ENCODE results near the gene NR4A2. TPM values are rescaled to one million over a fixed set of nuclear protein-coding genes. Genes with fewer than 3 reads are reported as not detected.

The NR4A2 gene
- total RNA-seq, 4 donors from 2014 or later = 0.42 to 2.8 (median 2.5) TPM

GRCh38 chr2:156346731-156347130 is 14.2 kb upstream of the NR4A2 start:
- intact Hi-C loops (cut with DNase I) = loop anchor here (10.0 kb wide), 1 partner anchor 688 kb away; no protein-coding TSS in a partner anchor
- Histone ChIP-seq H3K36me3 (no peaks in the 10 kb centered on the region), H3K27ac (replicated peaks in 1 of 4) (no peak overlapping the region), H3K27me3 (no peaks in the 10 kb centered on the region), H3K4me3 (no peak overlapping the region), H3K4me1 (peaks cover 0 to 10% (median 8%) of the 10 kb centered on the region in 4 donors), H3K9me3 (no peaks in the 10 kb centered on the region)
- WGBS = 65% methylated on average over 4 of the region's 4 CpGs
- TF ChIP-seq POLR2AphosphoS5 (IDR thresholded peaks at IDR 0.05) (no peak), CTCF (IDR thresholded peaks at IDR 0.05) (no peak), EP300 (IDR thresholded peaks at IDR 0.05) (no peak), POLR2A (IDR thresholded peaks at IDR 0.05; ENCODE audit: low read depth) (no peak)
- no peak for DNase-seq (ENCODE audit: extremely low spot score)

GRCh38 chr2:156345582-156345981 is 13.1 kb upstream of the NR4A2 start:
- Histone ChIP-seq H3K36me3 (no peaks in the 10 kb centered on the region), H3K4me1 (peaks cover 0 to 17% (median 14%) of the 10 kb centered on the region in 4 donors), H3K27me3 (no peaks in the 10 kb centered on the region), H3K4me3 (no peak overlapping the region), H3K27ac (replicated peaks in 1 of 4) (peak overlapping the region in 3 of 4 donors; percentile 4 to 32 (median 9)), H3K9me3 (no peaks in the 10 kb centered on the region)
- no peak for DNase-seq (ENCODE audit: extremely low spot score)
- no peak for TF ChIP-seq EP300 (IDR thresholded peaks at IDR 0.05)
- no peak for TF ChIP-seq CTCF (IDR thresholded peaks at IDR 0.05)
- no peak for TF ChIP-seq POLR2A (IDR thresholded peaks at IDR 0.05; ENCODE audit: low read depth)
- TF ChIP-seq POLR2AphosphoS5 (IDR thresholded peaks at IDR 0.05) = no peak
- intact Hi-C loops (cut with DNase I) = loop anchor here (10.0 kb wide), 1 partner anchor 689 kb away; no protein-coding TSS in a partner anchor
- 82% methylated on average over 3 of the region's 3 CpGs for WGBS

- Histone ChIP-seq H3K4me1 (peaks cover 9 to 34% (median 30%) of the 10 kb centered on the region in 4 donors), H3K27ac (replicated peaks in 1 of 4) (peak overlapping the region in 2 of 4 donors; percentile 32 to 100), H3K27me3 (no peaks in the 10 kb centered on the region), H3K9me3 (no peaks in the 10 kb centered on the region), H3K4me3 (no peak overlapping the region), H3K36me3 (no peaks in the 10 kb centered on the region)
- DNase-seq (ENCODE audit: extremely low spot score) = no peak
- intact Hi-C loops (cut with DNase I) = loop anchor here (2.0 to 10.0 kb wide), 3 partner anchors 57 to 691 kb away; partner anchors contain the start of gene GPD2
- WGBS = 52% methylated on average over 2 of the region's 2 CpGs
- TF ChIP-seq EP300 (IDR thresholded peaks at IDR 0.05) (no peak), POLR2A (IDR thresholded peaks at IDR 0.05; ENCODE audit: low read depth) (no peak), CTCF (IDR thresholded peaks at IDR 0.05) (no peak), POLR2AphosphoS5 (IDR thresholded peaks at IDR 0.05) (no peak)
These were observed 11.4 kb upstream of the NR4A2 start for GRCh38 chr2:156343940-156344301.

- no peak for DNase-seq (ENCODE audit: extremely low spot score)
- peaks cover 11 to 37% (median 36%) of the 10 kb centered on the region in 4 donors for H3K4me1 ChIP-seq
- WGBS = 46% methylated on average over 6 of the region's 6 CpGs
- H3K4me3 ChIP-seq = peak overlapping the region; percentile 90 to 93 (median 92)
- intact Hi-C loops (cut with DNase I) = loop anchor here (2.0 to 10.0 kb wide), 3 partner anchors 57 to 691 kb away; partner anchors contain the start of gene GPD2
- H3K27ac ChIP-seq (replicated peaks in 1 of 4) = peak overlapping the region; percentile 99 to 100 (median 100)
- TF ChIP-seq POLR2A (IDR thresholded peaks at IDR 0.05; ENCODE audit: low read depth) = no peak
- TF ChIP-seq CTCF (IDR thresholded peaks at IDR 0.05) = no peak
- no peak for TF ChIP-seq EP300 (IDR thresholded peaks at IDR 0.05)
- TF ChIP-seq POLR2AphosphoS5 (IDR thresholded peaks at IDR 0.05) = no peak
- H3K9me3 ChIP-seq = no peaks in the 10 kb centered on the region
- H3K36me3 ChIP-seq = no peaks in the 10 kb centered on the region
- no peaks in the 10 kb centered on the region for H3K27me3 ChIP-seq
These were observed 10.8 kb upstream of the NR4A2 start for GRCh38 chr2:156343096-156343939.

Data from esophagus muscularis mucosa (tissue), 4 donors.